ENCODE data around the gene DLL3. TPM values are rescaled to one million over a fixed set of nuclear protein-coding genes. Genes with fewer than 3 reads are reported as not detected.
A peak's percentile ranks its signal among the peaks of the same experiment; 100 is the strongest.

The DLL3 gene
- total RNA-seq, 1 donor from 2014 or later: 42.7 TPM

- Mint-ChIP-seq H3K27ac (ENCODE audit: unreplicated experiment) (no peak overlapping the region), H3K4me3 (ENCODE audit: unreplicated experiment) (peak overlapping the region; percentile 47), H3K4me1 (ENCODE audit: unreplicated experiment) (peaks cover 4% of the 10 kb centered on the region), H3K27me3 (ENCODE audit: unreplicated experiment) (peaks cover 8% of the 10 kb centered on the region), H3K36me3 (ENCODE audit: low read depth, unreplicated experiment) (peaks cover 29% of the 10 kb centered on the region), H3K9me3 (ENCODE audit: unreplicated experiment) (no peaks in the 10 kb centered on the region)
- DNase-seq (ENCODE audit: low spot score): no peak
- TF ChIP-seq, protein P1, sequence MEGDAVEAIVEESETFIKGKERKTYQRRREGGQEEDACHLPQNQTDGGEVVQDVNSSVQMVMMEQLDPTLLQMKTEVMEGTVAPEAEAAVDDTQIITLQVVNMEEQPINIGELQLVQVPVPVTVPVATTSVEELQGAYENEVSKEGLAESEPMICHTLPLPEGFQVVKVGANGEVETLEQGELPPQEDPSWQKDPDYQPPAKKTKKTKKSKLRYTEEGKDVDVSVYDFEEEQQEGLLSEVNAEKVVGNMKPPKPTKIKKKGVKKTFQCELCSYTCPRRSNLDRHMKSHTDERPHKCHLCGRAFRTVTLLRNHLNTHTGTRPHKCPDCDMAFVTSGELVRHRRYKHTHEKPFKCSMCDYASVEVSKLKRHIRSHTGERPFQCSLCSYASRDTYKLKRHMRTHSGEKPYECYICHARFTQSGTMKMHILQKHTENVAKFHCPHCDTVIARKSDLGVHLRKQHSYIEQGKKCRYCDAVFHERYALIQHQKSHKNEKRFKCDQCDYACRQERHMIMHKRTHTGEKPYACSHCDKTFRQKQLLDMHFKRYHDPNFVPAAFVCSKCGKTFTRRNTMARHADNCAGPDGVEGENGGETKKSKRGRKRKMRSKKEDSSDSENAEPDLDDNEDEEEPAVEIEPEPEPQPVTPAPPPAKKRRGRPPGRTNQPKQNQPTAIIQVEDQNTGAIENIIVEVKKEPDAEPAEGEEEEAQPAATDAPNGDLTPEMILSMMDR (IDR thresholded peaks at IDR 0.05; ENCODE audit: unreplicated experiment): no peak
Measured at GRCh38 chr19:39489756-39490155, 9.0 kb upstream of the DLL3 start.

- no peak for DNase-seq (ENCODE audit: low spot score)
- Mint-ChIP-seq H3K4me1 (ENCODE audit: unreplicated experiment) (peaks cover 3% of the 10 kb centered on the region), H3K4me3 (ENCODE audit: unreplicated experiment) (no peak overlapping the region), H3K27me3 (ENCODE audit: unreplicated experiment) (peaks cover 3% of the 10 kb centered on the region), H3K36me3 (ENCODE audit: low read depth, unreplicated experiment) (peaks cover 22% of the 10 kb centered on the region), H3K27ac (ENCODE audit: unreplicated experiment) (no peak overlapping the region), H3K9me3 (ENCODE audit: unreplicated experiment) (no peaks in the 10 kb centered on the region)
- TF ChIP-seq, protein P1 (IDR thresholded peaks at IDR 0.05; ENCODE audit: unreplicated experiment): no peak
Measured at GRCh38 chr19:39492225-39492624, 6.5 kb upstream of the DLL3 start.

- no peaks in the 10 kb centered on the region for H3K9me3 Mint-ChIP-seq (ENCODE audit: unreplicated experiment)
- peaks cover 3% of the 10 kb centered on the region for H3K4me1 Mint-ChIP-seq (ENCODE audit: unreplicated experiment)
- peaks cover 20% of the 10 kb centered on the region for H3K36me3 Mint-ChIP-seq (ENCODE audit: low read depth, unreplicated experiment)
- no peak for DNase-seq (ENCODE audit: low spot score)
- H3K27me3 Mint-ChIP-seq (ENCODE audit: unreplicated experiment): peaks cover 3% of the 10 kb centered on the region
- peak overlapping the region; percentile 34 for H3K4me3 Mint-ChIP-seq (ENCODE audit: unreplicated experiment)
- TF ChIP-seq, protein P1 (IDR thresholded peaks at IDR 0.05; ENCODE audit: unreplicated experiment): no peak
- H3K27ac Mint-ChIP-seq (ENCODE audit: unreplicated experiment): no peak overlapping the region
Measured at GRCh38 chr19:39492788-39493187, 6.0 kb upstream of the DLL3 start.

DNA sequence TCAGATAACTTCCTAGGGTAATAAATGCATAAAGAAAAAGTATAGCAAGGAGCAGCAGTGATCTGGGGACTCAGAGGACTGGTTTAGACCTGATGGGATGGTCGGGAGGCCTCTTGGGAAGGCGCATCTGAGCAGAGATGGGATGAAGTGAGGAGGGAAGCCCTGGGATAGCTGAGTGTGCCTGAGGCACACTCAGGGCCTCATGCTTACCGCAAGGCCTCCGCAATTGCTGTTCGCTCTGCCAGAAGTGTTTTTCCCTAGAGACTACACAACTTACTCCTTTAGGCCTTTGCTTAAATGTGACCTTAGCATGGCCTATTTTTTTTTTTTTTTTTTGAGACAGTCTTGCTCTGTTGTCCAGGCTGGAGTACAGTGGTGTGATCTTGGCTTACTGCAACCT is 4.1 kb upstream of the DLL3 start:
- Mint-ChIP-seq H3K4me1 (ENCODE audit: unreplicated experiment) (peaks cover 13% of the 10 kb centered on the region), H3K4me3 (ENCODE audit: unreplicated experiment) (no peak overlapping the region), H3K36me3 (ENCODE audit: low read depth, unreplicated experiment) (peaks cover 16% of the 10 kb centered on the region)

DNA sequence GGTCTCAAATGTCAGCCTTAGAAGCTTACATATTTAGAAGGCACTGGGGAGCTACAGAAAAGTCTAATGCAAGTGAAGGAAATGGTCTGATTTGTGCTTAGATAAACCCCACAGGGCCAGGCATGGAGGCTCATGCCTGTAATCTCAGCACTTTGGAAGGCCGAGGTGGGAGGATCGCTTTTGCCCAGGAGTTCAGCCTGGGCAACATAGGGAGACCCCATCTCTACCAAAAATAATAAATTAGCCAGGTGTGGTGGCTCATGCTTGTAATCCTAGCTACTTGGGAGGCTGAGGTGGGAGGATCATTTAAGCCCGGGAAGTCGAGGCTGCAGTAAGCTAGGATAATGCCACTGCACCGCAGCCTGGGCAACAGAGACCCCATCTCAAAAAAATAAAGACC is 2.7 kb upstream of the DLL3 start:
- Mint-ChIP-seq H3K27me3 (ENCODE audit: unreplicated experiment) (peaks cover 10% of the 10 kb centered on the region), H3K36me3 (ENCODE audit: low read depth, unreplicated experiment) (peaks cover 15% of the 10 kb centered on the region), H3K9me3 (ENCODE audit: unreplicated experiment) (peaks cover 4% of the 10 kb centered on the region), H3K27ac (ENCODE audit: unreplicated experiment) (peak overlapping the region; percentile 8), H3K4me1 (ENCODE audit: unreplicated experiment) (peaks cover 16% of the 10 kb centered on the region), H3K4me3 (ENCODE audit: unreplicated experiment) (no peak overlapping the region)
- no peak for DNase-seq (ENCODE audit: low spot score)
- TF ChIP-seq, protein P1 (IDR thresholded peaks at IDR 0.05; ENCODE audit: unreplicated experiment): no peak

More for the DNA sequence above, 4.1 kb upstream of the DLL3 start:
- TF ChIP-seq, protein P1 (IDR thresholded peaks at IDR 0.05; ENCODE audit: unreplicated experiment): no peak
- Mint-ChIP-seq H3K27me3 (ENCODE audit: unreplicated experiment) (peaks cover 11% of the 10 kb centered on the region), H3K27ac (ENCODE audit: unreplicated experiment) (no peak overlapping the region), H3K9me3 (ENCODE audit: unreplicated experiment) (peaks cover 3% of the 10 kb centered on the region)
- no peak for DNase-seq (ENCODE audit: low spot score)

Data from endothelial cell (in vitro differentiated cells).